Erythroblast (primary cell): ENCODE data around the gene ASAP3.

Experiments
- GATA1 ChIP-seq: IDR thresholded peaks from 2 replicates; pipeline ENCODE4 v1.6.1; 2011; ENCODE audit warnings: low read depth, mild to moderate bottlenecking, control low read depth, low read length, moderate library complexity
- POLR2A ChIP-seq: IDR thresholded peaks from 2 replicates; pipeline ENCODE4 v1.6.1; 2011; ENCODE audit warnings: mild to moderate bottlenecking, low read length

DNA sequence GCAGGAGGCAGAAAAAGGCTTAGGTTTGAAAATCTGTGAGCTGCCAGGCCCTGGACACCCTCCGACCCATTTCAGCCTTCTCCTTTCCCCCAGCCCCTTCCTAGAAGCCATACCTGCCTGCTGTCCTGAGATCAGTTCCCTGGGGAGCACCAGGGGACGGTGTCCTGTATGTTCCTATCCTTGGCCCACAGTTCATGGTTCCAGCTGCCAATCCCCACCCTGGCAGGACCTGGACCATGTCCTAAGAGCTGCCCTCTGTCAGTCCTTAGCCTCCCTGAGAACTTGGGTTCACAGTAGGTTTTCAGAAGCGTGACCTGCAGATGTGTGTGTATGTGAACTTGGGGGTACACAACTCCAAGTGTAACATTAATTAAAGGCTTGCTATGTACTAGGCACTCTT, 63.2 kb downstream of the ASAP3 start:
- TF ChIP-seq POLR2A (no peak), GATA1 (no peak)
